H4 (cell line): ENCODE data around the gene VANGL2. TPM values are rescaled to one million over a fixed set of nuclear protein-coding genes. Genes with fewer than 3 reads are reported as not detected.

Experiments used
- DNase-seq: peaks from one replicate; pipeline ENCODE4 v3.0.0-alpha.2; 2015; ENCODE audit warnings: low spot score
- total RNA-seq: library from RNA; depleted of rRNA; stranded (reverse); fragments of >200 nt; shearing (Covaris generic); gene quantifications from 2 replicates; pipeline ENCODE4 v1.2.3, GENCODE V29; 2014

The VANGL2 gene
- total RNA-seq, 1 experiment from 2014 or later: 1.2 TPM

DNA sequence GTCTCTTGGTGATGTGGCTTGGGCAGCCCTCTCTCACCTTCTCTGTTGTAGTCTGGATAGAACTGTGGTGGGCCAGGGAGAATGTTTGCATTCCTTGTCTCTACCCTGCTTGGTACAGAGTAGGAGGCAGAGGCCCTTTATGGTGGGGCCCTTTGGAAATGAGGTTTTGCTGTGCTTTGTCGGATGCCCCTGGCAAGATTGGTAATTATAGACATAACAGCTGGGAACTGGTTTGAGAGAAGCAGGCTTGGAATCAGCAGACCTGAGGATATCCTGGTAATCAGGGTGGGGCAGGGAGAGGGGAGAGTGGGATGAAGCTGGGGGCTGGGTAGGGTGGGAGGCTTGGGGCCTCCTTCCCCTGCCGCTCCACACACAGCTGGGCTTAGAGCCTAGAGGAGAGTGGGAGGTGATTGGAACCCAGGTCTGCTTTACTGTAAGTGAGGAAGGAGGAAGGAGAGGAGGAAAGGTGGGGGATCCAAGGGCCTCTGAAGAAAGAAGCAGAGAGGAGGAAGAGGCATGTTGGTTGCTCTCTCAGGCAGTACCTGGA lies 5.0 kb downstream of the VANGL2 start:
- DNase-seq: no peak

- DNase-seq: no peak
Observed at GRCh38 chr1:160406131-160406968, 6.0 kb downstream of the VANGL2 start.

DNA sequence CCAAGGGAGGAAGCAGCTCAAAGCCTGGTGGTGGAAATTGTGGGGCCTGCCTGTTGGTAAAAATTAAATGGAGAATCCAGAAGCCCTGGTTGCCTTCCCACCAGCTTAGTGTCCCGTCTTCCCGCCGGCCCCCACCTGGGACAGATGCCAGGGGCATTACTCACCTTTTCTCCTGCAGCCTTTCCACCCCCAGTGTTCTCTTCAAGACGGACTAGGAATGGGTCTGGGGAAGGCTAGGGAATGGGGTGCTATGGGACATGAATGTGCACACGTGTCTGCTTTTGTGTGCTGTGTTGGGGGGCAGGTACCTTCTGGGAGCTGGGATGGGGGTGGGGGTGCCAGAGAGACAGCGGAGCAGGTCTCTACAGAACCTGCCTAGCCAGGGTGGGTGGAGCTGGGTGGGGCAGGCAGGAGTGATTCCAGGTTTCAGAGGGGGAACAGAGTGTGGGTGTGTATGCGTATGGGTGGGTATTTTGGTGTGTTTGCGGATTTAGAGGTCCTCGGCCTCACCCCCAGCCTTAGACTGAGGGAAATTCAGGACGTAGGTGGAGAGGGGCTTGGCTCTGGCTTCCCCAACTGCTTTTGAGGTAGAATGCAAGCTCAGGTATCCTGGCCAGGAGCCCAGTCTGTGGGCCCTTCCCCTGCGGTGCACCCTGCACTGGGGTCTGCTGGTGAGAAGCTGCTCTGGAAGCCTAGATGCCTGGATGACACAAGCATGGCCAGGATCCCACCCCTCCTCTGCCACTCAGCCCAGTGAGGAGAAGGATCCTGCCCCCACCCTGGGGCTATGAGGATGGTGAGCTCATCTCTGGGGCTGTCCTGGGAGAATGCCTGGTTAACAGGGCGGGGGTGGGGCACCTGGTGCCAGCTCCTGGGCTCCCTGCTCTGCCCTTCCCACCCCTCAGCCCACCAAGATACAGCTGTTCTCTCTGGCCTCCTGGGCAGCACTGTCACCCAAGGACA lies 7.8 kb downstream of the VANGL2 start:
- DNase-seq: no peak

GRCh38 chr1:160408864-160409263 lies 8.5 kb downstream of the VANGL2 start:
- DNase-seq: no peak

DNA sequence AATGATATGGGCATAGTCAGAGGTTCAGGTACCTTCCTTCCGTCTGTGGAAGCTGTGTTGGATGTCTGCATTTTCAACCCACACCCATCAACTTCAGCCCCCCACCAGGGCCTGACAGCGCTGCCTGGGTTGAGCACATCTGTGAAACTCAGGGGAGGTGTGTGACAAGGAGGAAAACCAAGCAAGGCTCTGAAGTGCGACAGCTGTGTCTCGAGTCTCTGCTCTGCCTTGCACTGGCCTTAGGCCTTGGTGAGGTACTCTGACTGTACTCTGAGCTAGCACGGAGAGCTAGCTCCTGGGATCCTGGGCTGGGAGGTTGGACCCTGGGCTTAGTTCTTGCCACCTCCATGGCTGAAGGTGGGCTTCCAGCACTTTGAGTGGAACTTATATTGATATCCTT lies 9.1 kb downstream of the VANGL2 start:
- no peak for DNase-seq

DNA sequence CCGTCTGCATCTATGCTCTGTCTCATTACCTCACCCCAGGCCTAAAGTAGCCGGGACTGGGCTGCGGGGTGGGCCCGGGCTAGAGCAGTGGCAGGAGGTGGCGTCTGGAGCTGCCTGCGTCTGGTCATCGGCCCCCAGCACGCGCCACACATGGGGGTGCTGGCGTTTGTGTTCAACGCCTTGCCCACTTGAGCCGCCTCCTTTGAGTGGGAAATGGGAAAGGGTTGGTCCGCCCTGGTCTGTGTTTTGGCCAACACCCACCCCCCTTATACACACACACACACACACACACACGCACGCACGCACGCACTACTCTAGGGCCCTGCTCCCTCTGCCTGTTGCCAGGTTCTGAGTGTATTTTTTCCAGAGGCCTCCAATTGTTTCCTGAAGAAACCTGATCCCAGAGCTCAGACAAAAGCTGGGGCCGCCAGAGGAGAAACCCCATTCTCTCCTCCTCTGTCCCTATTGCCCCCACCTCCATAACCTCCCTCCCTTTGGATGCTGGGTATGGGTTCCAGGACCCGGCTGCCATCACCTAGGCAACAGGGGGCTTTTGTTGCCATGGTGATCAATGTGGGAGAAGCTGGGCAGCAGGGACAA lies 10.1 kb downstream of the VANGL2 start:
- DNase-seq: no peak

- no peak for DNase-seq
Observed at GRCh38 chr1:160411271-160412027, 11.1 kb downstream of the VANGL2 start.

DNA sequence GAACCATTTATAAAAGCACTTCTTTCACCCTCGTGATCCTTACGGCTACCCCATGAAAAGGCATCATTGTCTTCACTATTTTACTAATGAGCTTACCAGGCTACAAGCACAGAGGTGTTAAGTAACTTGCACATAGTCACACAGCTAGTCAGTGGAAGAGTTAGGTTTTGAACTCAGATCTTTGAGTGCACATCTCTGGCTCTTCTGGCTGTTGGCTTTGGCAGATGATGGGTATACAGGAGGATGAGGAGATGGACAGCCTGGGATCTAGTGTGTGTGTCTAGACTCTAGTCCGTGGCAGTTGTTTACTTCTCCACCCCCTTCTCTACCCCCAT lies 11.6 kb downstream of the VANGL2 start:
- no peak for DNase-seq

- no peak for DNase-seq
Observed at GRCh38 chr1:160413716-160414115, 13.4 kb downstream of the VANGL2 start.

GRCh38 chr1:160414881-160415280 lies 14.5 kb downstream of the VANGL2 start:
- DNase-seq: no peak

GRCh38 chr1:160415696-160416290 lies 15.4 kb downstream of the VANGL2 start:
- DNase-seq: no peak

DNA sequence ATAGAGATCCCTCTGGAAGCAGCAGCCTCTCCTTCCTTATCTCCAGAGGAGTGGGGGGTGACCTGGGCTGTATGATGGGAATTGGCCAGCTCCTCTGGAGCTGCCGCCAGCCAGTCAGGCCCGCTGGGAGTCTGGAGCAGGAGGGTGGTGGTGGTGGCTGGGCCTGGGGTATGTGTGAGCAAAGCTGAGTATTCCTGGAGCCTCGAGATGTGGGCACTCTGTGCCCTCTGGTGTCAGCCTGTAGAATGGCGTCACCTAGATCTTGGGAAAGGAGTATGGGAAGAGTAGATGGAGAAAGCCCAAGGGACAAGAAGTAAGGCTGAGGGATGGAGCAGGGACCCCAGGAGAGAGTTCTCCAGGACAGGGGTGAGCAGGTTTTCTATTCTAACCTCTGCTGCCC lies 16.0 kb downstream of the VANGL2 start:
- peak; percentile 42 for DNase-seq

DNA sequence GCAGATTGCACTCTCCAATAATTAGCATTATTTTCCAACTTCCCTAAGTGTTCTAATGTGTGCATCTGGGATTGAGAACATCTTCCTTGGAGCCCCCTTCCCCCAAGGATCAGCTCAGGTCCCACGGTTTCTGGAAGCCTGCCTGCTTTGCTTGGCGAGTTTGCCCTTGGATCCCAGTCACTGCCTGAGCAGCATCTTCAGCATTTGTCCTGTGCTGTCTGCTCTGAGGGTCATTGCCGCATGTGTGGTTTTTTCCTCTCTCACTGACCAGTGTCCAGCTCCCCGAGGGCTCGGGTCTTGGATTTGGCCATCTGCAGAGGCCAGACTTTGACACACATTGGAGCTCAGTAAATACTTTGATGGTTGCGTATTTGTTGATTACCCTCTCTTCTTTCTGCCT lies 18.1 kb downstream of the VANGL2 start:
- no peak for DNase-seq

- DNase-seq: no peak
Observed at GRCh38 chr1:160419150-160419837, 18.9 kb downstream of the VANGL2 start.

DNA sequence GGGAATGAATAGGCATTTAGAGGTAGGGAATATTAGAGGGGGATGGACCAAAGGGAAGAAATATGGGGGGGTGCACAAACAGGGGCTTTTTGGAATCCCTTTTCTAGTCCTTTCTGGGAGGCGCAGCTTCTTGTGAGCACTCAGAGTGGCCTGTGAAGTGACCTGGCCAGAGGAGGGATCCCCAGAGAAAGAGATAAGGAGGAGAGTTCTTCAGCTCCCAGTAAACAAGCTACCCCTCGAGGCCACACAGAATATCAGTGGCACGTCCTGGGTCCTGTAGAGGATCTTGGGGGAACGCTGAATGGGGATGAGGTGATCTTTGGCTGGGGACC lies 19.4 kb downstream of the VANGL2 start:
- no peak for DNase-seq

GRCh38 chr1:160420881-160421842 lies 20.8 kb downstream of the VANGL2 start:
- no peak for DNase-seq

DNA sequence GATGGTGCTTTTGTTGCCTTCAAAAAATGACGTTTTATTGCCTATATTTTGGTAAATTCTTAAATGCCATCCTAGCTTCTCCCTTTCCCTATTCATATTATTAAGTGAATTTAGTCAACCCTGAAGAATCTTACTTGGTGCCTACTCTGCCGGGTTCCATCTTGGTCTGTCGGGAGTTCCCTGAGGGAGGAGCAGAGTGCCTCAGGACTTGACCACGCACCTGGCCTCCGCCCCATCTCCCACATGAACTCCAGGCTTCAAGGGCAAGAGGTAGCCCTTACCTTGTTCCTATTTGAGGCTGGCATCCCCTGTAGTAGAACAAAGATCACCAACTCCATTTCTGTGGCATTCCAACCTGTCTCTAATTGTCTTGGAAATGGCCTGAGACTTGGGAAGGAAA lies 21.5 kb downstream of the VANGL2 start:
- DNase-seq: no peak

DNA sequence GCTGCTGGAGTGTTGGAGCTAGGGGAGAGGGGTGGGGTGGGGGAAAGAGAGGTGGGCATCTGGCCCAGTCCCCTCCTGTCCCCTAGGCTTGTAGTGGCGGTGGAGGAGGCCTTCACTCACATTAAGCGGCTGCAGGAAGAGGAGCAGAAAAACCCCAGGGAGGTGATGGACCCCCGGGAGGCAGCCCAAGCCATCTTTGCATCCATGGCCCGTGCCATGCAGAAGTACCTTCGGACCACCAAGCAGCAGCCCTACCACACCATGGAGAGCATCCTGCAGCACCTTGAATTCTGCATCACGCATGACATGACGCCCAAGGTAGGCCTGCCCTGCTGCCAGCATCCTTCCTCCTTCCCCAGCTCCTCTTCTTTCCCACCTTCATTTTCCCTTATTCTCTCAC lies 23.6 kb downstream of the VANGL2 start:
- no peak for DNase-seq

DNA sequence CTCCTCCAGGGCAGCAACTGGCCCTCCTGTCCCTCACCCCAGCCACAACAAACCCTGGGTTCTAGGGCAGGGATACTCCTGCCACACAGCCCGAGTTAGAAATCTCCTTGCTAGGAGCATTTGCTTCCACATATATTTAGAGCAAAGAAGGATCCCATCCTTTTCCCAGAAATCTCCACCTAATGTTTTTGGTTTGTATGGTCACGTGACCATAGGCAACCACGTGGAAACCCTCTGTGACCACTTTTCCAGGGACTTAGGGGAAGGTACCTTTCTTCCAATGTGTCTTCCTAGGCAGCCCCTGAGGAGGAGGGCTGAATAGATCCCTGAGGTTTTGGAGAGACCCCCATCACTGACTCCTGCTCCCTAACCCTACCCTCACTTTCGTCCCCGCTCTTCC lies 25.5 kb downstream of the VANGL2 start:
- no peak for DNase-seq
